Heart left ventricle (tissue), 16 donors: ENCODE data around the gene ASB7. TPM values are rescaled to one million over a fixed set of nuclear protein-coding genes. Genes with fewer than 3 reads are reported as not detected.

ENCODE experiments used
- ATAC-seq, 4 donors: fragments of 200-7000 bp; cut with Tn5 transposase; one replicate each; pipeline ENCODE4 v1.9.1; 2020 to 2022; ENCODE audit warnings: moderate library complexity in 4 of 4, mild to moderate bottlenecking in 3 of 4, moderate number of reproducible peaks in 1 of 4
- DNase-seq, 5 donors: peaks; one replicate each; pipeline ENCODE4 v3.0.0-alpha.2; 2020
- H3K27ac ChIP-seq, 12 donors: fragments of 200-600 bp; sonication (generic) in 4 of 12; one replicate each; pipeline versions ENCODE4 v1.5.0 to v1.8.0; 2016 to 2022; ENCODE audit warnings: mild to moderate bottlenecking in 2 of 12
- H3K27me3 ChIP-seq, 9 donors: fragments of 200-600 bp; sonication (generic) in 2 of 9; one replicate each; pipeline versions ENCODE4 v1.5.1 to v1.8.0; 2016 to 2022; ENCODE audit warnings: mild to moderate bottlenecking in 3 of 9
- H3K36me3 ChIP-seq, 9 donors: fragments of 200-600 bp; sonication (generic) in 2 of 9; one replicate each; pipeline versions ENCODE4 v1.5.0 to v1.8.0; 2018 to 2022; ENCODE audit warnings: mild to moderate bottlenecking in 2 of 9
- H3K4me1 ChIP-seq, 12 donors: fragments of 200-600 bp; sonication (generic) in 4 of 12; one replicate each; pipeline versions ENCODE4 v1.5.0 to v1.8.0; 2016 to 2022; ENCODE audit warnings: mild to moderate bottlenecking in 3 of 12
- H3K4me3 ChIP-seq, 12 donors: fragments of 200-600 bp; sonication (generic) in 4 of 12; one replicate each; pipeline versions ENCODE4 v1.5.0 to v1.8.0; 2017 to 2022; ENCODE audit warnings: mild to moderate bottlenecking in 9 of 12, moderate library complexity in 4 of 12
- H3K9me3 ChIP-seq, 12 donors: fragments of 200-600 bp; sonication (generic) in 4 of 12; one replicate each; pipeline versions ENCODE4 v1.5.0 to v1.8.0; 2016 to 2022; ENCODE audit warnings: mild to moderate bottlenecking in 1 of 12
- POLR2A ChIP-seq, 2 donors: fragments of 450-650 bp; IDR thresholded peaks; one replicate each; pipeline ENCODE4 v1.6.1; 2017; ENCODE audit warnings: antibody characterized with exemption in 2 of 2, mild to moderate bottlenecking in 2 of 2, moderate library complexity in 2 of 2
- WGBS, 4 donors: extraction: QIAGEN DNeasy Blood & Tissue Kit in 2 of 4; methylation state at CpG; one replicate each; pipeline versions ENCODE4 v1.1.5 to v1.1.7; 2013 to 2018; 5-methylcytosine and 5-hydroxymethylcytosine counted together
- intact Hi-C, 10 donors: fragments of 100-400 bp; cut with DNase I; formaldehyde crosslinking; loops; one replicate each; pipeline versions ENCODE4 v1.11.1 to v1.14.2; 2022
- polyA plus RNA-seq, 2 donors: library from polyadenylated mRNA; stranded (reverse); fragments of 200-250 nt; gene quantifications; one replicate each; pipeline ENCODE4 v1.2.3, GENCODE V29; 2013
- total RNA-seq, 9 donors: library from RNA; depleted of rRNA in 2 of 9; stranded (reverse); fragments of >200 nt in 2 of 9; fragmentation: NEBNext Ultra II Directional in 3 of 9; extraction: Animal tissue kit (Norgen Biotek cat#: 25700) in 3 of 9; gene quantifications; one replicate each; pipeline versions ENCODE4 v1.1.0 to v1.2.4, GENCODE V29; 2016 to 2023
- TF ChIP-seq, protein P1 (sequence below), 12 donors: fragments of 200-600 bp; sonication (generic) in 4 of 12; IDR thresholded peaks; one replicate each; pipeline versions ENCODE4 v1.5.0 to v1.8.0; 2018 to 2022; ENCODE audit warnings: antibody characterized with exemption in 12 of 12, mild to moderate bottlenecking in 5 of 12
- donor health status: ischemic (EF 13 %, LVEDD 7.1; RV severe dilation, severe dysfunction).
- donor health status: healthy with polysubstance abuse.
- donor health status: DM: no; HTN: yes; CAD: no.
- donor health status: DM: no; HTN: no; CAD: no.
- donor health status: ischemic (EF 25% LVEDD 6.9; RV normal size, moderate dysfunction).
- donor health status: ischemic (EF 25% LVEDD 5.7; RV mildly dilated, moderate dysfunction).
- donor health status: healthy.
- donor health status: DM: yes; HTN: yes; CAD: no.
- donor health status: ischemic (EF 35%, LVEDD 5.7; RV mildly dilated, moderate dysfunction).
- donor health status: nonischemic (EF 11% LVEDD 7.7; RV severe dilation, severe dysfunction).
- donor health status: DM: yes; HTN: yes; CAD: no.
- donor health status: PGD.
- donor health status: ischemic (EF 29% LVEDD 5.4; RV normal size, mild dysfunction).
- donor health status: nonischemic (EF 23%, LVEDD 6.1; RV moderate dilation, normal function).

The ASB7 gene
- total and polyA plus RNA-seq, 11 donors, result 2.3 to 6.9 (median 5.9) TPM

DNA sequence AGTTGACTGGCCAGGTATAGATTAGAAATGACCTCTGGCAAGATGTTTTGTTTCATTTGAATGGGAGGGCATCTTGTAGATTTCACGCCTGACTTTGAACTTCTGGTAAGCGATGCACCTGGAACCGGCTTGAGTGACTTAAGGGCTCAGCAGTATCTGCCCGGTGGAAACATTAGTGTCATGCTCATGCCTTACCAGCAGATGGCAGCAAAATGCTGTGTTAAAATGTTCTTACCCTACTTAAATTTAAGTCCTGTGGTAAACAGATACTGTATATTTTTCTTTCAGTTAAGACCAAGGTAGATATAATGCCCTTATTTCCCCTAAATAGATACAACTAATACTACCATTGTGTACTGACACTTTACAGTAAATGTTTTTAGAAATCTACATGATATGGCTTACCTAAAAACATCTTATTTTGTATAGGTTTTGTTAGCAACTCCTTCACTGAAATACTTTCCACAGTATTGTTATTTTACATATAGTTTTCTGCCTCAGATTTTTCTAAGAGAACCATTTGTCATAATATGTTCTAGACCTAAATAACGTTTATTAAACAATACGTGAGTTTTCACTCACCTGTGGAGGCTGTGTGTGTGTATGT is 25.5 kb downstream of the ASB7 start:
- H3K4me1 ChIP-seq, result peaks cover 0 to 16% (median 0%) of the 10 kb centered on the region in 12 donors
- TF ChIP-seq POLR2A (IDR thresholded peaks at IDR 0.05), result no peak
- TF ChIP-seq, protein P1, sequence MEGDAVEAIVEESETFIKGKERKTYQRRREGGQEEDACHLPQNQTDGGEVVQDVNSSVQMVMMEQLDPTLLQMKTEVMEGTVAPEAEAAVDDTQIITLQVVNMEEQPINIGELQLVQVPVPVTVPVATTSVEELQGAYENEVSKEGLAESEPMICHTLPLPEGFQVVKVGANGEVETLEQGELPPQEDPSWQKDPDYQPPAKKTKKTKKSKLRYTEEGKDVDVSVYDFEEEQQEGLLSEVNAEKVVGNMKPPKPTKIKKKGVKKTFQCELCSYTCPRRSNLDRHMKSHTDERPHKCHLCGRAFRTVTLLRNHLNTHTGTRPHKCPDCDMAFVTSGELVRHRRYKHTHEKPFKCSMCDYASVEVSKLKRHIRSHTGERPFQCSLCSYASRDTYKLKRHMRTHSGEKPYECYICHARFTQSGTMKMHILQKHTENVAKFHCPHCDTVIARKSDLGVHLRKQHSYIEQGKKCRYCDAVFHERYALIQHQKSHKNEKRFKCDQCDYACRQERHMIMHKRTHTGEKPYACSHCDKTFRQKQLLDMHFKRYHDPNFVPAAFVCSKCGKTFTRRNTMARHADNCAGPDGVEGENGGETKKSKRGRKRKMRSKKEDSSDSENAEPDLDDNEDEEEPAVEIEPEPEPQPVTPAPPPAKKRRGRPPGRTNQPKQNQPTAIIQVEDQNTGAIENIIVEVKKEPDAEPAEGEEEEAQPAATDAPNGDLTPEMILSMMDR (IDR thresholded peaks at IDR 0.05), result peak; percentile 76 to 92 (median 84)
- intact Hi-C loops, result loop anchor here (1.0 to 10.0 kb wide), 11 partner anchors 243 to 637 kb away; partner anchors contain the start of gene CHSY1 (in 2 of the 10)
- WGBS, 4 donors, result 29 to 37% (median 32%) methylated on average over 6 of the region's 6 CpGs
- H3K27ac ChIP-seq, result no peak overlapping the region
- ATAC-seq (peak; percentile 56 to 87 (median 76)), DNase-seq (peak in 4 of 5 donors; percentile 33 to 60 (median 38))
- H3K9me3 ChIP-seq, result no peaks in the 10 kb centered on the region
- H3K36me3 ChIP-seq, result peaks cover 0 to 40% (median 29%) of the 10 kb centered on the region in 9 donors
- H3K4me3 ChIP-seq, result no peak overlapping the region
- H3K27me3 ChIP-seq, result no peaks in the 10 kb centered on the region

DNA sequence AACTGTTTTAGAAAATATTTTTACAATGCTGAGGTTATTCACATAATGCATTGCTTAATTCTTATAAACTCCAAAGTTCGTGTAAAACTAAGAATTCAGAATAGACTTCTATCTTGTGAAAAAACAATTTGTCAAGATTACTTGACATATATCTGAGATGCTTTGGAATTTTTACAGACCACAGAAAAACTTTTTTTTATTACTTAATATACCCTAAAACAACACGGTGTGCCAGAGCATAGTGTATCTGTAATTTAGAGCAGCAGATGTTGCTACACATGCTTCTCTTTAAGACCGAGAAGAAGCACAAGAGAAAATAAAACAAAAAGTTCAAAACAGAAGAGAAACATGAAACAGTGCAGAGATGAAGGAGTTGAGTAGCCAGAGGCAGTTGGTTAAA is 26.4 kb downstream of the ASB7 start:
- DNase-seq, result no peak
- Histone ChIP-seq H3K9me3 (no peaks in the 10 kb centered on the region), H3K36me3 (peaks cover 0 to 41% (median 29%) of the 10 kb centered on the region in 9 donors), H3K27me3 (no peaks in the 10 kb centered on the region), H3K4me3 (no peak overlapping the region), H3K27ac (no peak overlapping the region), H3K4me1 (peaks cover 0 to 9% (median 0%) of the 10 kb centered on the region in 12 donors)
- TF ChIP-seq POLR2A (IDR thresholded peaks at IDR 0.05), result no peak
- TF ChIP-seq, protein P1 (IDR thresholded peaks at IDR 0.05), result no peak
- 75 to 81% (median 79%) methylated on average over 3 of the region's 3 CpGs for WGBS, 4 donors
- intact Hi-C loops, result loop anchor here in 8 of 10 donors (1.0 to 10.0 kb wide), 8 partner anchors 242 to 636 kb away; partner anchors contain the start of gene CHSY1 (in 2 of the 8)
- no peak for ATAC-seq

DNA sequence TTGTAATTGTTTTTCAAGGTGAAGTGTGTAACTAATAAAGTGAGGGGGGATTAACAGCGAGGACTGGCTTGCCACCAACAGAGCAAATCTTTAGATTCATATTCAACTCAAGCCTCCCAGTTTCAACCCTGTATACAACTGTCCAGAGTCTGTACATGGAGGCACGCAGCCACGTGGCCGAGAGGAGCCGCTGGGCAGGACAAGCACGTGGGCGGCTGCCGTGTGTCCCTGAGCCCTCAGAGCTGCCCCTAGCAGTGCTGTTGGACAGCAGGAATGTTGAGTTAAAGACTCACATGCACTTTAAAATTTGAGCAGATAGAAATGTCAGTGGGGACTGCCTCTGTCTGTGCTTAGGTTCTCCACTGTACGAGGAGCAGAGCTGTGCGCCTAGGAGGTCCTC is 29.4 kb downstream of the ASB7 start:
- H3K4me3 ChIP-seq, result no peak overlapping the region
- TF ChIP-seq, protein P1 (IDR thresholded peaks at IDR 0.05), result no peak
- TF ChIP-seq POLR2A (IDR thresholded peaks at IDR 0.05), result no peak
- intact Hi-C loops, result loop anchor here in 3 of 10 donors (2.0 to 5.0 kb wide), 3 partner anchors 225 to 285 kb away; partner anchors contain the start of gene LRRK1 (in 1 of the 3)
- ATAC-seq, result no peak
- H3K27ac ChIP-seq, result no peak overlapping the region
- no peaks in the 10 kb centered on the region for H3K27me3 ChIP-seq
- H3K36me3 ChIP-seq, result peaks cover 0 to 44% (median 29%) of the 10 kb centered on the region in 9 donors
- DNase-seq, result no peak
- no peaks in the 10 kb centered on the region for H3K9me3 ChIP-seq
- WGBS, 4 donors, result 79 to 91% (median 88%) methylated on average over 10 of the region's 10 CpGs
- H3K4me1 ChIP-seq, result peaks cover 0 to 7% (median 0%) of the 10 kb centered on the region in 12 donors

DNA sequence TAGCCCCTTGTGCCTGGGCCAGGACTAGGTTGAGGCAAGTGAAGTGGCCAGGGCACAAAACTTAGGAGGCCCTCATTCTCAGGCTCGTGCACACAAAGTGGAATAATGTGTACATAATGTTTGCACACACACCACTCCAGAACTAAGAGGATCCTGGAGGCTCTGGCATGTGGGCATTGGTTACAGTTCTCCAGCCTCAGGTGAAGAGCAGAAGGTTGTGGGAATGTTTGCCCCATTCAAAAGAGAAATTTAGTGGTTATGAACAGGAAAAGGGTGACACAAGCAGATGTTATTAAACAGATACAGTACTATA is 31.3 kb downstream of the ASB7 start:
- TF ChIP-seq, protein P1 (IDR thresholded peaks at IDR 0.05), result no peak
- no peak for TF ChIP-seq POLR2A (IDR thresholded peaks at IDR 0.05)
- Histone ChIP-seq H3K27me3 (no peaks in the 10 kb centered on the region), H3K27ac (no peak overlapping the region), H3K36me3 (peaks cover 0 to 44% (median 29%) of the 10 kb centered on the region in 9 donors), H3K4me3 (no peak overlapping the region), H3K4me1 (peaks cover 0 to 4% (median 0%) of the 10 kb centered on the region in 12 donors), H3K9me3 (no peaks in the 10 kb centered on the region)
- ATAC-seq (no peak), DNase-seq (no peak)
- intact Hi-C loops, result loop anchor here in 2 of 10 donors (5.0 kb wide), 2 partner anchors 224 to 284 kb away; partner anchors contain the start of gene LRRK1 (in 1 of the 2)
- 87 to 97% (median 93%) methylated on average over 1 of the region's 1 CpG for WGBS, 4 donors
